Activated naive CD4-positive, alpha-beta T cell treated with anti-CD3 and anti-CD28 coated beads, Interleukin-2, amount 50 U/mL, for 24 hours (primary cell): ENCODE measurements around the gene TRAIP.

ENCODE experiments used
- H3K27ac Mint-ChIP-seq: one replicate; pipeline ENCODE4 v1.8.0; 2021; ENCODE audit warnings: mild to moderate bottlenecking, mixed read lengths
- H3K27me3 Mint-ChIP-seq: one replicate; pipeline ENCODE4 v1.8.0; 2021; ENCODE audit warnings: mixed read lengths
- H3K36me3 Mint-ChIP-seq: one replicate; pipeline ENCODE4 v1.8.0; 2021; ENCODE audit warnings: mixed read lengths
- H3K4me1 Mint-ChIP-seq: one replicate; pipeline ENCODE4 v1.8.0; 2021; ENCODE audit warnings: mixed read lengths
- H3K4me3 Mint-ChIP-seq: one replicate; pipeline ENCODE4 v1.8.0; 2021; ENCODE audit warnings: mild to moderate bottlenecking, mixed read lengths
- H3K9me3 Mint-ChIP-seq: one replicate; pipeline ENCODE4 v1.8.0; 2021; ENCODE audit warnings: mixed read lengths

The TRAIP gene

DNA sequence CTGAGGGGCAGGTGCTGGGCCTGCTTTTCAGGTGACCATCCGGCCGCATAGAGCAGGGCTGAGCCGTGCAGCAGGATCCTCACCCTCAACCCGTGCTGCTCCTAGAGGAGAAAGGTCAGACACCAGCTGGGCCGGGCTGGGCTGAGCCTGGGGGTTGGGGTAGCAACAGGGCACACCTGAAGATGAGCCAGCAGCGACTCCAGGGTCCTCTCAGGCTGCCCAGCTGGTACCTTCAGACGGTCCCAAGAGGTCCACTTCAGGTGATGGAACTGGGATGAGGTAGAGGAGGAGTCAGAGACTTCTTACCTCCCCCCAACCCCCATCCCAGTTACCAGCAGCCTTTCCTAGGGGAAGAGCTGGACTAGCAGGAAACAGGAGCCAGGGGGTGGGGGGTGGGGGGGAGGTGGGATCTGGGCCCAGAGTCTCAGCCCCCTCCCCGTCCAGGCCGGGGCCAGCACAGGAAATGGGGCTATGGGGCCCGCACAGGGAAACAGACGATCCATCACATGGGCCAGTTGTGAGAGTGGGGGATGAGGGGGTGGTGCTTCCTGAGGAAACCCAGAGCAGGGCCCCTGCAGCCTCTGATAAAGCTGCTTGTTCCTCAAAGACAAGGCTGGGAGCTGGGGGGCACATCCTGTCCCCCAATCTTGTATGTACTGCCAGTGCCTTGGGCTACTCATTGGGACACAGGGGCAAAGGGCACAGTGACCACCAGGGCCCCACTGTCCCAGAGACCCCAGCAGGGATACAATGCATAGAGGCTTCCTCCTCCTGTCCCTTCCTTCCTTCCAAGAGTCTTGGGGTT lies 50.3 kb downstream of the TRAIP start:
- H3K27ac Mint-ChIP-seq = peak overlapping the region; percentile 6
- H3K36me3 Mint-ChIP-seq = no peaks in the 10 kb centered on the region
- H3K4me3 Mint-ChIP-seq = no peak overlapping the region
- H3K27me3 Mint-ChIP-seq = peaks cover 2% of the 10 kb centered on the region
- peaks cover 47% of the 10 kb centered on the region for H3K4me1 Mint-ChIP-seq
- no peaks in the 10 kb centered on the region for H3K9me3 Mint-ChIP-seq

DNA sequence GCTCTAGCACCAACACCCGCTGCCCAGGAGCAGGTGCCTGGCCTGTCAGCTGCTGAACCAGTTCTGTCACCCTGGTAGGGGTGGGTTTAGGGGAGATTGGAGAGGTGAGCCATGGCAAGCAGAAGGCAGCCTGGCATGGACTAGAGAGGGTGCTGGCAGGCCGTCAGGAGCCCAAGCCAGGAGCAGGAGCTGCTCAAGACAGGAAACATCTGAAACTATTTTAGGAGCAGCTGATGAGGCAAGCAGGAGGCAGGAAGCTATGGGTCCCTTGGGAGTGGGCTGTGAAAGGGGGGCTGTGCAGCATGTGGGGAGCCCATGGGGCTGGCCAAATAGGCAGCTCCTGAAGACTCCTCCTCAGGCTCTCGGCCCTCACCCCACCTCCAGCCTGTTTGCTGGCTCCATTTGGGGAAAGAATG lies 51.0 kb downstream of the TRAIP start:
- Mint-ChIP-seq H3K4me3 (no peak overlapping the region), H3K27ac (peak overlapping the region; percentile 6), H3K36me3 (no peaks in the 10 kb centered on the region), H3K9me3 (no peaks in the 10 kb centered on the region), H3K4me1 (peaks cover 47% of the 10 kb centered on the region), H3K27me3 (peaks cover 2% of the 10 kb centered on the region)

DNA sequence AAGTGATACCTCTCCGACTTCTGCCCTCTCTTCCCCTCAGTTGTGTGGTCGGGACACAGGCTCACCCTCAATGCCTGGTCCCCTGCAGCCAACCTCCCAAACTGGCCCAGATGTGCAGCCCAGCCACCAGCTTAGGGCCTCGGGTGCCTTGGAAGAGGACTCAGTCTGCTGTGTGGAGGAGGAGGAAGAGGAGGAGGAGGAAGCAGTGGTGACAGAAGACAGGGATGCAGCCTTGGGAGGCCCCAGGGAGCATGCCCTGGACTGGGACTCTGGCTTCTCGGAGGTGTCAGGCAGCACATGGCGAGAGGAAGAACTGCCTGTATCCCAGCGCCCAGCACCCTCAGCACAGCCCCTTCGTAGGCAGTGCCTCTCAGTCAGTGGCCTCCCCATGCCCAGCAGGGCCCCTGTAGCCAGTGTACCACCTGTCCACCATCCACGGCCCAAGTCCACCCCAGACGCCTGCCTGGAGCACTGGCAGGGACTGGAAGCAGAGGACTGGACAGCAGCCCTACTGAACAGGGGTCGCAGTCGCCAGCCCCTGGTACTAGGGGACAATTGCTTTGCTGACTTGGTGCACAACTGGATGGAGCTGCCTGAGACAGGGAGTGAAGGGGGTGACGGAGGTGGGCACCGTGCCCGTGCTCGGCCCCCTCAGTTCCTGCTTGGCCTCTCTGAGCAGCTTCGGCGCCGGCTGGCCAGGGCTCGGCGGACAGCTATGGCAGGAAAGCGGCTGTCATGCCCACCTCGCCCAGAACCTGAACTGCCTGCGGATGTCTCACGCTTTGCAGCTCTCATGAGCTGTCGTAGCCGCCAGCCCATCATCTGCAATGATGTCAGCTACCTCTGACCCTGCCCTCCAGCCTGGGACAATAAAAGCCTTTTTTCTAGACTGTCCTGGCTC lies 52.0 kb downstream of the TRAIP start:
- Mint-ChIP-seq H3K4me3 (peak overlapping the region; percentile 82), H3K4me1 (peaks cover 44% of the 10 kb centered on the region), H3K36me3 (no peaks in the 10 kb centered on the region), H3K27ac (no peak overlapping the region), H3K27me3 (peaks cover 2% of the 10 kb centered on the region), H3K9me3 (no peaks in the 10 kb centered on the region)

GRCh38 chr3:49803465-49804140 lies 52.8 kb downstream of the TRAIP start:
- Mint-ChIP-seq H3K4me1 (peaks cover 41% of the 10 kb centered on the region), H3K4me3 (peak overlapping the region; percentile 82), H3K9me3 (no peaks in the 10 kb centered on the region), H3K36me3 (no peaks in the 10 kb centered on the region), H3K27ac (no peak overlapping the region), H3K27me3 (peaks cover 2% of the 10 kb centered on the region)

GRCh38 chr3:49802719-49803464 lies 53.5 kb downstream of the TRAIP start, which contains the start of gene INKA1:
Gene INKA1, plus strand, starts transcription at chr3:49803261. Its CDS starts 132 bp downstream, at chr3:49803393.
- Mint-ChIP-seq H3K36me3 (no peaks in the 10 kb centered on the region), H3K4me1 (peaks cover 34% of the 10 kb centered on the region)

DNA sequence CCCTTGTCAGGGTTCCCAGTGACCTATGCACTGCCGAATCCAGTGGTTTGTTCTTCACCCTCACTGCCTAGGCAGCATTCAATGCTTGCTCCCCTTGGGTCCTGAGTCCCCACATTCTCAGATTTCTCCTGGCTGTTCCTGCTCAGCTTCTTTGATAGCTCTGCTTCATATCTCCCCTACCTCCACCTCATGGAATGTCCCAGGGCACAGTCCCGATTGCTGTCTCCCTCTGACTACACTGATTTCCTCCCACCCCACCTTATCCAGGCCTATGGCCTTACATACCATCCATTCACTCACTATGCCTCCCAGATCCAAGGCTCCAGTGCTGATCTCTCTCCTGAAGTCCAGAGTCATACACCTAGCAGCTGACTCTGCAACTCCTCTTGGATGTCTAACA lies 55.2 kb downstream of the TRAIP start:
- Mint-ChIP-seq H3K36me3 (no peaks in the 10 kb centered on the region), H3K4me3 (no peak overlapping the region), H3K9me3 (no peaks in the 10 kb centered on the region), H3K27ac (no peak overlapping the region), H3K27me3 (peaks cover 2% of the 10 kb centered on the region), H3K4me1 (peaks cover 17% of the 10 kb centered on the region)

More at GRCh38 chr3:49802719-49803464, 53.5 kb downstream of the TRAIP start, which contains the start of gene INKA1:
- H3K27me3 Mint-ChIP-seq = peaks cover 2% of the 10 kb centered on the region
- peak within 1 kb of the TSS; percentile 79 for H3K27ac Mint-ChIP-seq
- peak within 1 kb of the TSS; percentile 82 for H3K4me3 Mint-ChIP-seq
- H3K9me3 Mint-ChIP-seq = no peaks in the 10 kb centered on the region

DNA sequence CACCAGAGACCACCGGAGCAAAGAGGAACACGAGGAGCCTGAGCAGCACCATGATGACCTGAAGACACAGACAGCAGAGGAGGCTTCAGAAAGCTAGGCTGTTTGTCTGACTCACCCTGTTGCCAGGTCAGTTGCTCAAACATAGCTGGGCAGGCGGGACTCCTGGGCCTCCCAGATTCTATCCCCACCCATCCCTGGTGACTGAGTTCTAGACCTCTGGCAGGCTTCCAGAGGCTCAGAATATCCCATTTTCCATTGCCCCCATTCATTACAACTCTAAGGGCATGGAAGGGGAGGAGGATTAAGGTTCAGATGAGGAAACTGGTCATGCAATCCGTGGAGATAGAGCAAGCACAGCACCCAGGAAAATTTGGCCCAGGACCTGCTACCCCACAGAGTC lies 56.6 kb downstream of the TRAIP start, which contains the start of gene CDHR4:
Gene CDHR4 (minus strand): TSS at position 113 of the 400 bp plus-strand sequence. CDS start 61 bp downstream, at position 52.
- Mint-ChIP-seq H3K9me3 (no peaks in the 10 kb centered on the region), H3K4me1 (peaks cover 9% of the 10 kb centered on the region), H3K27ac (no peak within 1 kb of the TSS), H3K36me3 (no peaks in the 10 kb centered on the region), H3K4me3 (no peak within 1 kb of the TSS), H3K27me3 (peaks cover 2% of the 10 kb centered on the region)

- Mint-ChIP-seq H3K4me3 (no peak overlapping the region), H3K36me3 (no peaks in the 10 kb centered on the region), H3K9me3 (no peaks in the 10 kb centered on the region), H3K4me1 (peaks cover 7% of the 10 kb centered on the region), H3K27ac (no peak overlapping the region), H3K27me3 (peaks cover 2% of the 10 kb centered on the region)
Observed at GRCh38 chr3:49799105-49799504, 57.3 kb downstream of the TRAIP start.

DNA sequence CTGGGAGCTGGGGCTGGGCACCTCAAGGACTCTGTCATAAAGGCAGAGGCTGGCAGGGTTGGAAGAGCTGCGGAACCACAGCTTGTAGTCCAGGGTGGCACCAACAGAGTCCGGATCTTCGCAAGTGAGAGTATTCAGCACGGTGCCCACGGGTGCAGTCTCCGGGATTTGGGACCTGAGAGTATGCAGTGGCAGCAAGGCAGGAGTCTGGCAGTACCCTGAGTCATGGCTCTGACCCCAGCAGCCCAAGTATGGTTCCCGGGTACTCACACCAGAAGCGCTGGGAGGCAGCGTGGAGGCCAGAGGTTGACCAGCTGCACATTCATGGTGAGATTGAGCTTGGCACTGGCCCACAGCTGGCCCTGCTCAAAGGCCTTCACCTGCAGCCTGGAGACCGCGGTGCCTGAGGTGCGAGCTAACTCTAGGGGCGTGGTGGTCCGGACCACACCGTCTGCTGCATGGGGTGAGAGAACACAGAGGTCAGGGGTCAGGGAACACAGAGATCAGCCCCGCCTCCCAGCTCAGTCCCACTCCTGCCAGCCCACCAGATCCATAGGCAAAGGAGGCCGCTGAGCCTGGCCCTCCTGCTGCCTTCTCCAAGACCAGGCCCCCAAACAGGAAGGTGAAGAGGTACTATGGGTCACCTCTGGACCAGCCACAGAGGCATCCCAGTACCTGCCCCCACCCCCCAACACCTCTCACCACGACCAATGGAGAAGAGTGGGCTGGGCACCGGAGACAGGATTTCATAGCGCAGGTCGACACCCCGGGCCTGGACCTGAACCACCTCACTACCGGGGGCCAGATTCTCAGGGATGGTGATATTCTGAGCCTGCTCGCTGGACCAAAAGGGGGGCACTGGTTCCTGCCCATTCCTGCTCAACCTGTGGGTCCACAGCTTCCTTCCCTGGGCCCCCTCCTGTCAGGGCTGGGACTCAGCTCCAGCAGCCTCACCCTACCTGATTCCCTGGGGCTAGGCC lies 61.1 kb downstream of the TRAIP start:
- H3K9me3 Mint-ChIP-seq = no peaks in the 10 kb centered on the region
- H3K27ac Mint-ChIP-seq = no peak overlapping the region
- no peaks in the 10 kb centered on the region for H3K27me3 Mint-ChIP-seq
- H3K4me3 Mint-ChIP-seq = no peak overlapping the region
- peaks cover 1% of the 10 kb centered on the region for H3K4me1 Mint-ChIP-seq
- H3K36me3 Mint-ChIP-seq = no peaks in the 10 kb centered on the region

GRCh38 chr3:49794431-49794830 lies 61.9 kb downstream of the TRAIP start:
- no peak overlapping the region for H3K27ac Mint-ChIP-seq
- H3K36me3 Mint-ChIP-seq = no peaks in the 10 kb centered on the region
- H3K9me3 Mint-ChIP-seq = no peaks in the 10 kb centered on the region
- H3K4me3 Mint-ChIP-seq = no peak overlapping the region
- no peaks in the 10 kb centered on the region for H3K27me3 Mint-ChIP-seq
- peaks cover 4% of the 10 kb centered on the region for H3K4me1 Mint-ChIP-seq

GRCh38 chr3:49793486-49794085 lies 62.8 kb downstream of the TRAIP start:
- Mint-ChIP-seq H3K27me3 (no peaks in the 10 kb centered on the region), H3K4me3 (no peak overlapping the region), H3K36me3 (no peaks in the 10 kb centered on the region), H3K4me1 (peaks cover 4% of the 10 kb centered on the region), H3K9me3 (no peaks in the 10 kb centered on the region), H3K27ac (no peak overlapping the region)

GRCh38 chr3:49792371-49793150 lies 63.8 kb downstream of the TRAIP start:
- H3K27me3 Mint-ChIP-seq = no peaks in the 10 kb centered on the region
- no peak overlapping the region for H3K27ac Mint-ChIP-seq
- H3K4me1 Mint-ChIP-seq = peaks cover 4% of the 10 kb centered on the region
- no peaks in the 10 kb centered on the region for H3K36me3 Mint-ChIP-seq
- no peaks in the 10 kb centered on the region for H3K9me3 Mint-ChIP-seq
- H3K4me3 Mint-ChIP-seq = no peak overlapping the region

GRCh38 chr3:49791571-49791970 lies 64.8 kb downstream of the TRAIP start:
- peaks cover 12% of the 10 kb centered on the region for H3K4me1 Mint-ChIP-seq
- H3K27ac Mint-ChIP-seq = no peak overlapping the region
- no peaks in the 10 kb centered on the region for H3K27me3 Mint-ChIP-seq
- H3K4me3 Mint-ChIP-seq = no peak overlapping the region
- H3K9me3 Mint-ChIP-seq = no peaks in the 10 kb centered on the region
- H3K36me3 Mint-ChIP-seq = no peaks in the 10 kb centered on the region
